Measurements from ENCODE around the gene TRPC3. TPM values are rescaled to one million over a fixed set of nuclear protein-coding genes. Genes with fewer than 3 reads are reported as not detected.
"Not testable (repeated sequence)": the region's sequence is repeated elsewhere in the genome, so short reads cannot be mapped to it uniquely, and the experiment has no call there.

TRPC3 gene
- total RNA-seq, 1 donor from 2014 or later, result 0.21 TPM

- DNase-seq (ENCODE audit: low read depth), result peak; percentile 71
These were observed 1.6 kb downstream of the TRPC3 start for GRCh38 chr4:121950212-121950679.

GRCh38 chr4:121946644-121947043 is 5.2 kb downstream of the TRPC3 start:
- no peak for DNase-seq (ENCODE audit: low read depth)

GRCh38 chr4:121943941-121944340 is 7.9 kb downstream of the TRPC3 start:
- no peak for DNase-seq (ENCODE audit: low read depth)

- no peak for DNase-seq (ENCODE audit: low read depth)
These were observed 12.2 kb downstream of the TRPC3 start for GRCh38 chr4:121939690-121940089.

- DNase-seq (ENCODE audit: low read depth), result no peak
These were observed 13.4 kb downstream of the TRPC3 start for GRCh38 chr4:121938282-121939092.

GRCh38 chr4:121936101-121936500 is 15.8 kb downstream of the TRPC3 start:
- DNase-seq (ENCODE audit: low read depth), result no peak

- no peak for DNase-seq (ENCODE audit: low read depth)
These were observed 17.2 kb downstream of the TRPC3 start for GRCh38 chr4:121934635-121935034.

- DNase-seq (ENCODE audit: low read depth), result no peak
These were observed 19.5 kb downstream of the TRPC3 start for GRCh38 chr4:121932212-121932974.

GRCh38 chr4:121930304-121930703 is 21.6 kb downstream of the TRPC3 start:
- DNase-seq (ENCODE audit: low read depth), result no peak

- DNase-seq (ENCODE audit: low read depth), result no peak
These were observed 23.9 kb downstream of the TRPC3 start for GRCh38 chr4:121927948-121928347.

- DNase-seq (ENCODE audit: low read depth), result not testable (repeated sequence)
These were observed 25.4 kb downstream of the TRPC3 start for GRCh38 chr4:121926490-121926889.

- DNase-seq (ENCODE audit: low read depth), result no peak
These were observed 28.6 kb downstream of the TRPC3 start for GRCh38 chr4:121923306-121923705.

GRCh38 chr4:121913667-121914066 is 38.2 kb downstream of the TRPC3 start:
- DNase-seq (ENCODE audit: low read depth), result no peak

GRCh38 chr4:121908346-121908745 is 43.5 kb downstream of the TRPC3 start:
- no peak for DNase-seq (ENCODE audit: low read depth)

- peak; percentile 71 for DNase-seq (ENCODE audit: low read depth)
These were observed 51.5 kb downstream of the TRPC3 start for GRCh38 chr4:121900132-121900983.

- DNase-seq (ENCODE audit: low read depth), result peak; percentile 20
These were observed 53.7 kb downstream of the TRPC3 start for GRCh38 chr4:121898150-121898549.

- no peak for DNase-seq (ENCODE audit: low read depth)
These were observed 63.7 kb downstream of the TRPC3 start for GRCh38 chr4:121888134-121888533.

GRCh38 chr4:121885115-121885514 is 66.7 kb downstream of the TRPC3 start:
- DNase-seq (ENCODE audit: low read depth), result no peak

GRCh38 chr4:121881158-121881557 is 70.7 kb downstream of the TRPC3 start:
- no peak for DNase-seq (ENCODE audit: low read depth)

- no peak for DNase-seq (ENCODE audit: low read depth)
These were observed 72.7 kb downstream of the TRPC3 start for GRCh38 chr4:121879135-121879534.

GRCh38 chr4:121877041-121877773 is 74.7 kb downstream of the TRPC3 start:
- DNase-seq (ENCODE audit: low read depth), result no peak

Data from myocyte (in vitro differentiated cells).